Fibroblast of peridontal ligament (primary cell): ENCODE measurements around the gene NXNL1.

Source experiments
- DNase-seq: peaks from one replicate; pipeline ENCODE4 v3.0.0-alpha.2; 2010; ENCODE audit errors: extremely low read depth

NXNL1 gene

DNA sequence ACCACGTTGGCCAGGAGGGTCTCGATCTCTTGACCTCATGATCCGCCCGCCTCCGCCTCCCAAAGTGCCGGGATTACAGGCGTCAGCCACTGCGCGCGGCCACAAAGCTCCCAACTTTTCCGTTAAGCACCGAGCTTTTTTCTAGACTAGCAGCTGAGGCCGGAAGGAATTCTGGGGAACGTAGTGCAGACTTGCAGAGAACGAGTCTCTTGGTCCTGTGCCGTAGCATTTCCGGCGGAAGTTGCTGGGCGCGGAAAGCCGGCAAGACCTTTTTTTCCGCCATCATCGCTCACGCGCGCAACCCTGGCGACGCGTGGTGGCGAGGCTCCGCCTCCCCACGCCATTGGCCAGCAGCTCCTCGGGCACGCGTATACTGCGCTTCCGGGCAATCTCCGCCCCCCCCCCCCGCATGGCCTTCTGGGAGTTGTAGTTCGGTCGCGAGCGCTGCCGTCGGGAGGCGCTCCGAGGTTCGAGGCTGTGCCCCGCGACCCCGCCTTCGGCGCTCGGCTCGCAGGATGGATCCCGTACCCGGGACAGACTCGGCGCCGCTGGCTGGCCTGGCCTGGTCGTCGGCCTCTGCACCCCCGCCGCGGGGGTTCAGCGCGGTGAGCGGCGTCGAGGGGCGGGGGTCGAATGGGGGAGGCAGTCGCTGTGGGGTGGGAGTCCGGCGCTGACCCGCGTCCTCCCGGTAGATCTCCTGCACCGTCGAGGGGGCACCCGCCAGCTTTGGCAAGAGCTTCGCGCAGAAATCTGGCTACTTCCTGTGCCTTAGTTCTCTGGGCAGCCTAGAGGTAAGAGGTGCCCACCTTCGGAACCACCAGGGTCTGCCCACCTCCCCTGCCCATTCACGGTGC lies 40.9 kb downstream of the NXNL1 start, which contains the start of gene MVB12A:
MVB12A (plus strand) TSS at position 427 of the 854 bp plus-strand sequence; CDS start at position 516, 89 bp downstream.
- peak; percentile 99 for DNase-seq

DNA sequence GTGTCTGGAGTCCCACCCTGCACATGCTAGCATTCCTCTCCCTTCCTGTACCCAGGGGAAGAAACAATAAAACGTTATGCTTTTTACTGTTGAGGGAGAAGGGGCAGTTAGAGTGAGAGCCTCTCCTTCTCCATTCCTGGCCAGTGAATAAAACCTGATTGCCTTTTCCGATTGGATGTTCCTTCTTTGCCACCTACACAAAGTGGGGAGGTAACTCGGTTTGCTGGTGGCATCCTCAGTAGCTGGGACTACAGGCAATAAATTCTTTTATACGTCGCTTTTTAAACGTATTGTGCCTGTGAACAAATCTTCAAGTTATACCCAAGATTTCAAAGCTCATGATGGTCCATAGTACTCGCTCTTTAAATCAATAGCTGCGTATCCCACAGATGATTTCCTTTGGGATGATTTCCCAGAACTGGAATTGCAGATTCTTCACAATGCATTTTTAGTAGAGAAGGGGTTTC lies 41.5 kb downstream of the NXNL1 start:
- no peak for DNase-seq

DNA sequence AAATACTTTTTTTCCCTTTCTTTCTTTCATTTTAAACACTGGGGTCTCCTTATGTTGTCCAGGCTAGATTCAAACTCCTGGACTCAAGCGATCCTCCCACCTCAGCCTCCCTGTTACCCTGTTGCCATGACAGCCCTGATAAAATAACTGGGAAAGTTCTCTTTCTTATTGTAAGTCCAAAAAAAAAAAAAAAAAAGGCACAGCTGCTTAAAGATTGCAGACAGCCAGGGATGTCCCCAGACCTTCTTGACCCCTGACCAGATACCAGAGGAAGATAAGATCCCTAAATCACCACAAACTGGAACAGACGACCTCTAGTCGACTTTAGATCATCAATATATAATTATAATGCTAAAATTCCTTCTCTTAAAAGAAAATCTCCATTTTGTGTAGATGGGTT lies 42.0 kb downstream of the NXNL1 start:
- no peak for DNase-seq

DNA sequence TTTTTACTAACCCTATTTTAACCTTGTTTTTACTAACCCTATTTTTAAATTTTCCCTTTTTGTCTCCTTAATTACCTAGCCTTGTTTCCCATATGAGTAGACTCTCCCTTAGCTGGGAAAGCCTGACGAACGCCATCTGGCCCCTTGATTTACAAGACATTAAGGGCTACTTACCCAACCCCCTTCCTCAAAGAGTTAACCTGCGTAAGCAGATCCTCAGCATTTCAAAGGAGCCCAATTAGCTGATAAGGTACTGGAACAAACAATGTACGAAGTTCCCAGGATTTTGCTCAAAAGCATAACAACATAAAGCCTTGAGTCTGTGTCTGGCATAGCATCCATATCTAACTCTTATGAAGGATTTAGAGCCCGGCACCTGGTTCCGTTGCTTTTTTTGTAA lies 45.6 kb downstream of the NXNL1 start:
- DNase-seq, result no peak

DNA sequence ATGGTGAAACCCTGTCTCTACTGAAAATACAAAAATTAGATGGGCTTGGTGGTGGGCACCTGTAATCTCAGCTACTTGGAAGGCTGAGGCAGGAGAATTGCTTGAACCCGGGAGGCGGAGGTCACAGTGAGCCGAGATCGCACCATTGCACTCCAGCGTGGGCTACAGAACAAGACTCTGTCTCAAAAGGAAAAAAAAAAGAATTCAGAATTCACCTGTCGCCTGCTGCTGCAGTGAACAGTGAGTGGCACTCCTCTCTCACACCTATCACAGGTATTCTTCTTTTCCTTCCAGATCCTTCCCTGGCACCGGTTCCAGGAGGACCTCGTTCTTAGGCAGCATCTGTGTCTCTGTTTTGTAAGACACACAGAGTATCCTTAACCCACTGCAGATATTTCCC lies 46.6 kb downstream of the NXNL1 start:
- no peak for DNase-seq

DNA sequence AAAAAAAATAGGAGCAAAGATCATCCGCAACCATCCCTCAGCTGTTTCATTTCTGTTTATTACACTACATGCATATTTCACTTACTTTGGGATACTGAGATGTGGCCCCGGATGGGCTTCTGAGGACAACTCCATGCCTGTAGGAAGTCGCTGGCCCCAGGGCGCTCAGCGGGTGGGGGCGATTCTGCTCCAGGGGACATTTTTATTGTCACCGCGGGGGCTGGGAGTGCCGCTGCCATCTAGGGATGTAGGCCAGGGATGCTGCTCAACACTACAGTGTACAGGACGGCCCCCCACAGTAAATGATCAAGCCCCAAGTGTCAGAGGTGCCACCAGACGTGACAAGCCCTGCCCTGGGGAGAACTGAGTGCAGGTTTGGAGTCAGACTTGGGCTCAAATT lies 48.9 kb downstream of the NXNL1 start:
- DNase-seq, result no peak

DNA sequence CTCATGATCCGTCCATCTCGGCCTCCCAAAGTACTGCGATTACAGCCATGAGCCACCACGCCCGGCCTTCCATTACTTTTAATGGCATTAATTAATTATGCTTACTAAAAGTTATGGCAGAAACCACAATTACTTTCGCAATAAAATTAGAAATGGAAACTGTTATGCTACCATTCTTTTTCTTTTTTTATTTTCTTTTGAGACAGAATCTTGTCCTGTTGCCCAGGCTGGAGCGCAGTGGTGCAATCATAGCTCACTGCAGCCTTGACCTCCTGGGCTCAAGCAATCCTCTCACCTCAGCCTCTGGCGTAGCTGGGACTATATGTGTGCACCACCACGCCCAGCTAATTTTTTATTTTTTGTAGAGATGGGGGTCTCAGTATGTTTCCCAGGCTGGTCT lies 50.7 kb downstream of the NXNL1 start:
- DNase-seq, result no peak

DNA sequence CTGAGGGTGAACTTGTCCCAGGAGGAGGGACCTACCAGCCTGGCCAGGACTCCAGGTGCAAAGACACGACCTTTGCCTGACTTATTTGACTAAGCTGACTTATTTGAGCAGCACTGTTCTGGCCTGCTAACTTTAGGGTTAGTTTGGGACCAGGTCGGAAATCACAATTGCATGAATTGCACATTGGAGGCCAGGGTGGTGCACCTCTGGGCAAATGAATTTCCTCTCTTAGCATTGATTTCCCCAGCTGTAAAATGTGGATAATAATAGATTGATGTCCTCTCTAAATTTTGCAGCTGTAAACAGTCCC lies 53.9 kb downstream of the NXNL1 start:
- DNase-seq, result no peak

DNA sequence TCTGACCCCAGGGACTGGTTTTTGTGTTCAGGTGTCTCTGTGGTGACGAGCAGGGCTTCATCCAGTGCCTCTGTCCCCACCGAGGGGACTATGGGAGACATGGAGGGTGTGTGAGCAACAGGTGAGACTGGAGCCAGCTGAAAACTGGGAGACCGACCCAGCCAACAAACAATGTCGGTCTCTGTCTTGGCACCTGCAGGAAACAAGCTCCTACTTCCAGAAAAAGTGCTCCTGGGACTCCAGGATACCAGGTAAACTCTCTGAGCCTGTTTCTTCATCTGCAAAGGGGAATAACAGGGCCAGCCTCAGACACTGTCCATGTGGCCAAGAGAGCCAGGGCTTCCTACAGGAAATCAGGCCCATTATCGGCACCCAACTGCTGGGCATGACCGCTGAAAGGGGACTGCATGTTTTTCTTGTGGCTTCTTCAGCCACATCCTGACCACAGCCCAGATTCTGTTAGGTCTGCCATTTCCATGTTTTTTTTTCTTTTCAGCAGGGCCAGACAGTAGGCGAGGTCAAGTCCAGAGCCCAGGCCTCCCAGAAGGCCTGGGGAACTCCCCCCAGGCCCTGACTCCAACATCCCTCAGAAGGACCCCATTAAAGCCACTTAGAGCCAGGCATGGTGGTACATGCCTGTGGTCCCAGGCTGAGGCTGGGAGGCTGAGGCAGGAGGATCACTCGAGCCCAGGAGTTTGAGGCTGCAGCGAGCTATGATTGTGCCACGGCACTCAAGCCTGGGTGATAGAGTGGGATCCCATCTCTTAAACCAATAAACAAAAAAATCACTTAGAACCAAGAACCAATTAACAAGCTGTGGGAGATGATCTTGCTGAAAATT lies 54.5 kb downstream of the NXNL1 start:
- no peak for DNase-seq
